PC-9 (cell line): ENCODE data around the gene STK32B.

Source experiments
- EZH2 ChIP-seq: fragments of 200-600 bp; sonication (generic); IDR thresholded peaks from 2 replicates; pipeline ENCODE4 v1.8.0; 2017; ENCODE audit warnings: antibody characterized with exemption, low read depth
- TF ChIP-seq, protein P1 (sequence below): fragments of 200-600 bp; sonication (generic); conservative IDR thresholded peaks from 2 replicates; pipeline ENCODE4 v1.6.1; 2017; ENCODE audit warnings: mixed run types, antibody characterized with exemption, mild to moderate bottlenecking, moderate library complexity

DNA sequence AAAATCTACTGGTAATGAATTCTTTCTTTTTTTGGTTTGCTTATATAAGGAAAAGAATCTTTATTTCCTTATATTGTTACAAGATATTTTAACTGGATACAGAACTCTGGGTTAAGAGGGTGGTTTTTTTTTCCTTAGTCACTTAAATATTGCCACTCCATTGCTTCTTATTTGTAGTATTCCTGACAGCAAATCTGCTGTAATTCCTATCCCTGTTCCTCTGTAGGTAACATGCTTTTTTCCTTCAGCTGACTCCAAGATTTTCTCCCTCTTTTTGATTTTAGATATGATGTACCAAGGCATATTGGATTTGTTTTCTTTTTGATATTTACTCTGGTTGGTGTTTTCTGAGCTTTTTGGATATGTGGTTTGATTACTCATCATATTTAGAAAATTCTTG, 378.5 kb downstream of the STK32B start:
- TF ChIP-seq, protein P1, sequence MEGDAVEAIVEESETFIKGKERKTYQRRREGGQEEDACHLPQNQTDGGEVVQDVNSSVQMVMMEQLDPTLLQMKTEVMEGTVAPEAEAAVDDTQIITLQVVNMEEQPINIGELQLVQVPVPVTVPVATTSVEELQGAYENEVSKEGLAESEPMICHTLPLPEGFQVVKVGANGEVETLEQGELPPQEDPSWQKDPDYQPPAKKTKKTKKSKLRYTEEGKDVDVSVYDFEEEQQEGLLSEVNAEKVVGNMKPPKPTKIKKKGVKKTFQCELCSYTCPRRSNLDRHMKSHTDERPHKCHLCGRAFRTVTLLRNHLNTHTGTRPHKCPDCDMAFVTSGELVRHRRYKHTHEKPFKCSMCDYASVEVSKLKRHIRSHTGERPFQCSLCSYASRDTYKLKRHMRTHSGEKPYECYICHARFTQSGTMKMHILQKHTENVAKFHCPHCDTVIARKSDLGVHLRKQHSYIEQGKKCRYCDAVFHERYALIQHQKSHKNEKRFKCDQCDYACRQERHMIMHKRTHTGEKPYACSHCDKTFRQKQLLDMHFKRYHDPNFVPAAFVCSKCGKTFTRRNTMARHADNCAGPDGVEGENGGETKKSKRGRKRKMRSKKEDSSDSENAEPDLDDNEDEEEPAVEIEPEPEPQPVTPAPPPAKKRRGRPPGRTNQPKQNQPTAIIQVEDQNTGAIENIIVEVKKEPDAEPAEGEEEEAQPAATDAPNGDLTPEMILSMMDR = no peak
- no peak for TF ChIP-seq EZH2
